Activated T-cell treated with anti-CD3 and anti-CD28 coated beads for 24 hours (primary cell): ENCODE results near the gene MLLT3.

ENCODE experiments used
- DNase-seq: peaks from one replicate; pipeline ENCODE4 v3.0.0-alpha.2; 2020; ENCODE audit warnings: low read depth

MLLT3 gene

DNA sequence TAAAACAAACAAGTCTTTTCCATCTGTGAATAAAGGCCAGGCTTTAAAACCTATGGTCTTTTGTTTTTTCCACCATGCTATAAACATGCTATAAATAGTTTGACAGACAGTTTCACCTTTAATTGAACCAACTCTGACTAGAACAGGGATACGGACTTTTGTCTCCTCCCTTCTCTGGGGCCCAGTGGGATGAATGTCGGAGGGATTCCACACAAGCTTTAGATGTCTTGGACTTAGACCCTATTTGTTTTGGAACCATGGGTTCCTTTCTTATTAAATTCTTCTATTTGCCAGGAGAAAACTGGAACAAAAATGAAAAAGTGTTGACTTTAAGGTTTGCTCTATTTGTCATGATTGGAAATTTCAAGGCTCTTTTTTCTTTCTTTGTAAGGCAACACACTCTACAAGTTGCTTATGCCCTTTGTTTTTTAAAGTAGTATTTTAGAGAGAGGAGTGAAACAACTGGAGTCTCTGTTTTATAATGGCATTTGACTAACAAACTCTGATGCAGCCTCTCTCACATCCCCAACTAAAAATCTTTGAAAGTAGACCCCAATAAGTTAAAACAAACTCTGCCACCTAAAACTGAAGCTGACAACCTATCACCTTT, 145.3 kb downstream of the MLLT3 start:
- DNase-seq: no peak

DNA sequence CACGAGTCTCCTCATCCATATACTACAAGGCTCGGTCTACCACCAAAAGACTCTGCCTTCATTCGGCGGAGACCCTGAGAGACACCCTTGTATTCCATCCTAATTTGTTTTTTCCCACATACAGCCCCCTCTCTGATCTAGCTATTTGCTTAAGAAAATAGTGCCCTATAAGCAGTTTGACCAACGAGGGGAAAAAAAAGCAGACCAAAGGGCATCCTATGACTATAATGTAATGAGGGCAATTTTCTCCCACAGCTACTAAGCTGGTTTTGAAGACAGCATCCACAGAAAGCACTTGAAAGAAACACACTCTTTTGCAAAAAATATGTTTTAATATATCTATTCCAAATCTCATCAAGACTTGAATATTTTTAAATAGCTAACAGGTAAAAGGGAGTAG, 147.8 kb downstream of the MLLT3 start:
- DNase-seq: no peak

GRCh38 chr9:20473515-20474013, 148.7 kb downstream of the MLLT3 start:
- no peak for DNase-seq

GRCh38 chr9:20472342-20473045, 149.8 kb downstream of the MLLT3 start:
- no peak for DNase-seq

GRCh38 chr9:20466328-20467008, 155.8 kb downstream of the MLLT3 start:
- DNase-seq: no peak

DNA sequence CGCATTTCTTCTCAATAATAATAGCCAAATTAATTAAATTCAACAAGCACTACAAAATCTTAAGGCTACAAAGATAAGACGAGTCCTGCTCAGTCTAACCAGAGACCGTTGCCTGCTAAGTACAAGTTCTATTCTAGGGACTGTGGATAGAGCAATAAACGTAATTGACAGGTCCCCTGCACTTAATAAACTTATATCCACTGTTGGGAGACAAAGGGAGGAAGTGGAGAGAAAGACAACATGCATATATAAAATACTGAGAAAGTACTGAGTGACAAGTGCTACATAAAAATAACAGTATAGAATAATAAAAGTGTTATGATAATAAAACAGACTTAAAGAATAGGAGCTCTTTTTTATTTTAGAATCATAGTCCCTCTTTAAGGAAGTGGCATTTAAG, 158.1 kb downstream of the MLLT3 start:
- no peak for DNase-seq

- no peak for DNase-seq
Measured at GRCh38 chr9:20463823-20464222, 158.5 kb downstream of the MLLT3 start.

- no peak for DNase-seq
Measured at GRCh38 chr9:20462410-20462809, 159.9 kb downstream of the MLLT3 start.

GRCh38 chr9:20447291-20447690, 175.0 kb downstream of the MLLT3 start:
- no peak for DNase-seq

GRCh38 chr9:20446248-20446647, 176.1 kb downstream of the MLLT3 start:
- DNase-seq: no peak

GRCh38 chr9:20442461-20443319, 179.6 kb downstream of the MLLT3 start:
- no peak for DNase-seq

GRCh38 chr9:20441711-20442423, 180.4 kb downstream of the MLLT3 start:
- no peak for DNase-seq

- DNase-seq: no peak
Measured at GRCh38 chr9:20441166-20441565, 181.1 kb downstream of the MLLT3 start.

- no peak for DNase-seq
Measured at GRCh38 chr9:20437476-20437875, 184.8 kb downstream of the MLLT3 start.

- DNase-seq: no peak
Measured at GRCh38 chr9:20436476-20437195, 185.7 kb downstream of the MLLT3 start.

- no peak for DNase-seq
Measured at GRCh38 chr9:20428976-20429375, 193.3 kb downstream of the MLLT3 start.

- DNase-seq: no peak
Measured at GRCh38 chr9:20427359-20427758, 194.9 kb downstream of the MLLT3 start.

DNA sequence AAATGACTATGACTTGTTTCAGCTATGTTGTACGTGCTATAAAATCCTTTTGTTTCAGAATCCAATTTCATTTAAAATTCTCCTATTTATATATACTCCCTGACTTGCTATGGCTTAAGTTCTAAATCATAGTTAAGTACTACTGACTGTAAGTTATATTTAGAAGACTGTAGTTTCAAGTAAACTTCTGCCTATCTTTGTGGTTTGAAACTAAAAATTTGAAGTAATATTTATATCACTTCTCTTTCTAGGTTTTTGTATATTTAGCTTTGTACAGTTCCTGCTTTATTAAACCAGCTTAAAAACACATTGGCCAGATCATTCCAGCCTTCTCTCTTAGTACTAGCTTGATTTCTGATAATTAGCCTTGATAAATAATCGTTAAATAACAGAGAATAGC, 196.3 kb downstream of the MLLT3 start:
- no peak for DNase-seq

- no peak for DNase-seq
Measured at GRCh38 chr9:20419533-20419932, 202.8 kb downstream of the MLLT3 start.

- no peak for DNase-seq
Measured at GRCh38 chr9:20418485-20418884, 203.8 kb downstream of the MLLT3 start.
